Measurements from ENCODE around the gene BCDIN3D. TPM values are rescaled to one million over a fixed set of nuclear protein-coding genes. Genes with fewer than 3 reads are reported as not detected.
A peak's percentile ranks its signal among the peaks of the same experiment; 100 is the strongest.

Gene BCDIN3D
- 1 to 10 TPM; 2.9 to 3.6 (median 3.2) TPM for total RNA-seq
- 2.2 TPM for polyA plus RNA-seq
- long read RNA-seq, donor 1, transcript BCDIN3D-201 (2 exons, 3,253 nt): major isoform, 6 of 8 reads
- long read RNA-seq, donor 1, partial matches to known transcripts: 0 of 8 reads
- long read RNA-seq, donor 1, other reads (novel, unspliced or antisense): 2 of 8 reads
- long read RNA-seq, donor 2, partial matches to known transcripts: 0 of 3 reads
- long read RNA-seq, donor 2, other reads (novel, unspliced or antisense): 0 of 3 reads
- long read RNA-seq, donor 3, transcript BCDIN3D-201 (2 exons, 3,253 nt): major isoform, 9 of 11 reads
- long read RNA-seq, donor 3, partial matches to known transcripts: 0 of 11 reads
- long read RNA-seq, donor 3, other reads (novel, unspliced or antisense): 2 of 11 reads
- long read RNA-seq, donor 4, transcript BCDIN3D-201 (2 exons, 3,253 nt): major isoform, 6 of 6 reads
- long read RNA-seq, donor 4, partial matches to known transcripts: 0 of 6 reads
- long read RNA-seq, donor 4, other reads (novel, unspliced or antisense): 0 of 6 reads

GRCh38 chr12:49842519-49843352, at the start of gene BCDIN3D:
BCDIN3D (minus strand) TSS chr12:49843106; CDS start chr12:49843087, 19 bp downstream.
- WGBS: under 1% methylated on average over 55 of the region's 55 CpGs

GRCh38 chr12:49892084-49892731, 49.3 kb upstream of the BCDIN3D start:
- ATAC-seq (no peak), DNase-seq (no peak)
- Histone ChIP-seq H3K4me1 (ENCODE audit: control insufficient read depth, insufficient read depth, low read length) (no peaks in the 10 kb centered on the region), H3K4me3 (ENCODE audit: low read length) (no peak overlapping the region), H3K9me3 (ENCODE audit: control insufficient read depth, low read length) (no peaks in the 10 kb centered on the region), H3K27ac (ENCODE audit: low read length) (no peak overlapping the region), H3K27me3 (ENCODE audit: control insufficient read depth, insufficient read depth) (no peaks in the 10 kb centered on the region)
- intact Hi-C loops (cut with DNase I): no loop called here
- WGBS: 57% methylated on average over 10 of the region's 10 CpGs

More at GRCh38 chr12:49842519-49843352, at the start of gene BCDIN3D:
- intact Hi-C loops (cut with DNase I): loop anchor here in 2 of 4 donors (5.0 to 10.0 kb wide), 2 partner anchors 65 to 188 kb away; no protein-coding TSS in a partner anchor
- no peaks in the 10 kb centered on the region for H3K27me3 ChIP-seq (ENCODE audit: control insufficient read depth, insufficient read depth)
- peak within 1 kb of the TSS; percentile 69 for H3K4me3 ChIP-seq (ENCODE audit: low read length)
- peaks cover 2% of the 10 kb centered on the region for H3K4me1 ChIP-seq (ENCODE audit: control insufficient read depth, insufficient read depth, low read length)
- peak within 1 kb of the TSS; percentile 79 for H3K27ac ChIP-seq (ENCODE audit: low read length)
- H3K9me3 ChIP-seq (ENCODE audit: control insufficient read depth, low read length): no peaks in the 10 kb centered on the region
- ATAC-seq (peak; percentile 97 to 98), DNase-seq (peak; percentile 94 to 97 (median 97))

GRCh38 chr12:49891476-49891875, 48.6 kb upstream of the BCDIN3D start:
- H3K27ac ChIP-seq (ENCODE audit: low read length): no peak overlapping the region
- intact Hi-C loops (cut with DNase I): no loop called here
- DNase-seq: no peak
- no peak for ATAC-seq
- H3K27me3 ChIP-seq (ENCODE audit: control insufficient read depth, insufficient read depth): no peaks in the 10 kb centered on the region
- H3K4me1 ChIP-seq (ENCODE audit: control insufficient read depth, insufficient read depth, low read length): no peaks in the 10 kb centered on the region
- 78% methylated on average over 6 of the region's 6 CpGs for WGBS
- no peaks in the 10 kb centered on the region for H3K9me3 ChIP-seq (ENCODE audit: control insufficient read depth, low read length)
- no peak overlapping the region for H3K4me3 ChIP-seq (ENCODE audit: low read length)

- Histone ChIP-seq H3K27me3 (ENCODE audit: control insufficient read depth, insufficient read depth) (no peaks in the 10 kb centered on the region), H3K4me1 (ENCODE audit: control insufficient read depth, insufficient read depth, low read length) (no peaks in the 10 kb centered on the region), H3K9me3 (ENCODE audit: control insufficient read depth, low read length) (no peaks in the 10 kb centered on the region), H3K4me3 (ENCODE audit: low read length) (no peak overlapping the region), H3K27ac (ENCODE audit: low read length) (no peak overlapping the region)
- no peak for DNase-seq
- 68% methylated on average over 2 of the region's 2 CpGs for WGBS
- ATAC-seq: no peak
- intact Hi-C loops (cut with DNase I): no loop called here
Measured at GRCh38 chr12:49891012-49891411, 48.1 kb upstream of the BCDIN3D start.

GRCh38 chr12:49890096-49890461, 47.2 kb upstream of the BCDIN3D start:
- Histone ChIP-seq H3K9me3 (ENCODE audit: control insufficient read depth, low read length) (no peaks in the 10 kb centered on the region), H3K4me3 (ENCODE audit: low read length) (no peak overlapping the region), H3K27ac (ENCODE audit: low read length) (no peak overlapping the region), H3K27me3 (ENCODE audit: control insufficient read depth, insufficient read depth) (no peaks in the 10 kb centered on the region), H3K4me1 (ENCODE audit: control insufficient read depth, insufficient read depth, low read length) (no peaks in the 10 kb centered on the region)
- 79% methylated on average over 4 of the region's 4 CpGs for WGBS
- intact Hi-C loops (cut with DNase I): no loop called here
- no peak for ATAC-seq
- DNase-seq: peak in 1 of 3 donors; percentile 18

GRCh38 chr12:49889361-49890095, 46.6 kb upstream of the BCDIN3D start:
- intact Hi-C loops (cut with DNase I): no loop called here
- DNase-seq (peak in 2 of 3 donors; percentile 32 to 43), ATAC-seq (no peak)
- no peaks in the 10 kb centered on the region for H3K27me3 ChIP-seq (ENCODE audit: control insufficient read depth, insufficient read depth)
- H3K27ac ChIP-seq (ENCODE audit: low read length): no peak overlapping the region
- no peaks in the 10 kb centered on the region for H3K9me3 ChIP-seq (ENCODE audit: control insufficient read depth, low read length)
- H3K4me3 ChIP-seq (ENCODE audit: low read length): no peak overlapping the region
- H3K4me1 ChIP-seq (ENCODE audit: control insufficient read depth, insufficient read depth, low read length): no peaks in the 10 kb centered on the region
- 89% methylated on average over 10 of the region's 10 CpGs for WGBS

GRCh38 chr12:49888461-49889151, 45.7 kb upstream of the BCDIN3D start:
- no peaks in the 10 kb centered on the region for H3K4me1 ChIP-seq (ENCODE audit: control insufficient read depth, insufficient read depth, low read length)
- intact Hi-C loops (cut with DNase I): no loop called here
- H3K4me3 ChIP-seq (ENCODE audit: low read length): no peak overlapping the region
- no peak overlapping the region for H3K27ac ChIP-seq (ENCODE audit: low read length)
- DNase-seq (peak in 2 of 3 donors; percentile 24 to 39), ATAC-seq (peak in 1 of 2 donors; percentile 15)
- H3K9me3 ChIP-seq (ENCODE audit: control insufficient read depth, low read length): no peaks in the 10 kb centered on the region
- 96% methylated on average over 13 of the region's 13 CpGs for WGBS
- no peaks in the 10 kb centered on the region for H3K27me3 ChIP-seq (ENCODE audit: control insufficient read depth, insufficient read depth)

GRCh38 chr12:49887536-49888401, 44.9 kb upstream of the BCDIN3D start:
- ATAC-seq (no peak), DNase-seq (peak in 2 of 3 donors; percentile 28 to 33)
- intact Hi-C loops (cut with DNase I): no loop called here
- WGBS: 80% methylated on average over 15 of the region's 15 CpGs
- no peaks in the 10 kb centered on the region for H3K4me1 ChIP-seq (ENCODE audit: control insufficient read depth, insufficient read depth, low read length)
- no peak overlapping the region for H3K27ac ChIP-seq (ENCODE audit: low read length)
- no peaks in the 10 kb centered on the region for H3K27me3 ChIP-seq (ENCODE audit: control insufficient read depth, insufficient read depth)
- no peak overlapping the region for H3K4me3 ChIP-seq (ENCODE audit: low read length)
- H3K9me3 ChIP-seq (ENCODE audit: control insufficient read depth, low read length): no peaks in the 10 kb centered on the region

- intact Hi-C loops (cut with DNase I): no loop called here
Measured at GRCh38 chr12:49887091-49887490, 44.2 kb upstream of the BCDIN3D start.

More at GRCh38 chr12:49887091-49887490, 44.2 kb upstream of the BCDIN3D start:
- no peak for ATAC-seq
- DNase-seq: peak in 1 of 3 donors; percentile 12
- Histone ChIP-seq H3K4me1 (ENCODE audit: control insufficient read depth, insufficient read depth, low read length) (no peaks in the 10 kb centered on the region), H3K27me3 (ENCODE audit: control insufficient read depth, insufficient read depth) (no peaks in the 10 kb centered on the region), H3K4me3 (ENCODE audit: low read length) (no peak overlapping the region), H3K27ac (ENCODE audit: low read length) (no peak overlapping the region), H3K9me3 (ENCODE audit: control insufficient read depth, low read length) (no peaks in the 10 kb centered on the region)
- WGBS: 82% methylated on average over 9 of the region's 9 CpGs
